A673 (cell line): Measurements from ENCODE around the gene POLR1A. TPM values are rescaled to one million over a fixed set of nuclear protein-coding genes. Genes with fewer than 3 reads are reported as not detected.

ENCODE experiments used
- BruUV-seq: library from RNA; stranded (reverse); fragments of 400-500 nt; replicated peaks from 2 replicates; lab custom pipeline; 2021; lab: Mats Ljungman, UMichigan
- CTCF ChIA-PET: fragments of 300-600 bp; sonication (Branson Sonifier 250); formaldehyde crosslinking; loops from one replicate; lab custom pipeline; 2022; ENCODE audit warnings: antibody characterized with exemption; lab: Charles Lee
- POLR2A ChIA-PET: fragments of 300-600 bp; sonication (Branson Sonifier 250); formaldehyde crosslinking; loops from one replicate; lab custom pipeline; 2022; ENCODE audit warnings: antibody characterized with exemption; ENCODE audit not compliant: low non-redundant PET; lab: Charles Lee
- DNase-seq: peaks from one replicate; pipeline ENCODE4 v3.0.0-alpha.2; 2015; ENCODE audit warnings: low spot score
- H3K27ac ChIP-seq: fragments of 200-600 bp; sonication (generic); 2 replicates; pipeline ENCODE4 v1.5.1; 2016; ENCODE audit warnings: mixed run types, low read depth, mild to moderate bottlenecking, mixed read lengths, antibody characterized with exemption, low read length; ENCODE audit not compliant: poor library complexity, severe bottlenecking
- H3K27me3 ChIP-seq: fragments of 200-600 bp; sonication (generic); replicated peaks from 2 replicates; pipeline ENCODE4 v1.6.1; 2017; ENCODE audit warnings: mixed run types, low read depth, mild to moderate bottlenecking, mixed read lengths, antibody characterized with exemption, low read length; ENCODE audit not compliant: insufficient read depth, poor library complexity
- H3K36me3 ChIP-seq: fragments of 200-600 bp; sonication (generic); 2 replicates; pipeline ENCODE4 v1.6.1; 2016; ENCODE audit warnings: mixed run types, mild to moderate bottlenecking, mixed read lengths, antibody characterized with exemption, low read length; ENCODE audit not compliant: insufficient read depth, poor library complexity, severe bottlenecking
- H3K4me1 ChIP-seq: fragments of 200-600 bp; sonication (generic); 2 replicates; pipeline ENCODE4 v1.6.1; 2017; ENCODE audit warnings: mixed run types, mild to moderate bottlenecking, mixed read lengths, antibody characterized with exemption, low read length; ENCODE audit not compliant: insufficient read depth, poor library complexity, severe bottlenecking
- H3K4me3 ChIP-seq: fragments of 200-600 bp; sonication (generic); 2 replicates; pipeline ENCODE4 v1.5.1; 2016; ENCODE audit warnings: low read depth, mixed run types, mild to moderate bottlenecking, mixed read lengths, low read length; ENCODE audit not compliant: poor library complexity, severe bottlenecking
- H3K9me3 ChIP-seq: fragments of 200-600 bp; sonication (generic); 2 replicates; pipeline ENCODE4 v1.6.1; 2016; ENCODE audit warnings: mixed run types, low read depth, mild to moderate bottlenecking, mixed read lengths, antibody characterized with exemption, low read length; ENCODE audit not compliant: poor library complexity, severe bottlenecking
- EZH2 ChIP-seq: fragments of 200-600 bp; sonication (generic); IDR thresholded peaks from 2 replicates; pipeline ENCODE4 v1.6.1; 2017; ENCODE audit warnings: borderline replicate concordance, low read depth, mild to moderate bottlenecking, mixed read lengths, antibody characterized with exemption, low read length; ENCODE audit not compliant: poor library complexity, severe bottlenecking
- intact Hi-C: fragments of 100-400 bp; cut with micrococcal nuclease; formaldehyde crosslinking; loops from one replicate; pipeline ENCODE4 v1.10.0; 2022; ENCODE audit not compliant: unreplicated experiment
- total RNA-seq: library from RNA; stranded (reverse); gene quantifications from 2 replicates; pipeline ENCODE4 v1.2.3, GENCODE V29; 2021
- TF ChIP-seq, protein P1 (sequence below): fragments of 300-800, 200-600 bp; sonication (generic); conservative IDR thresholded peaks from 2 replicates; pipeline ENCODE4 v1.5.1; 2017; ENCODE audit warnings: low read depth, mild to moderate bottlenecking, antibody characterized with exemption, low read length, moderate library complexity, mixed read lengths

The POLR1A gene
- total RNA-seq, 1 experiment from 2014 or later = 81.2 TPM

DNA sequence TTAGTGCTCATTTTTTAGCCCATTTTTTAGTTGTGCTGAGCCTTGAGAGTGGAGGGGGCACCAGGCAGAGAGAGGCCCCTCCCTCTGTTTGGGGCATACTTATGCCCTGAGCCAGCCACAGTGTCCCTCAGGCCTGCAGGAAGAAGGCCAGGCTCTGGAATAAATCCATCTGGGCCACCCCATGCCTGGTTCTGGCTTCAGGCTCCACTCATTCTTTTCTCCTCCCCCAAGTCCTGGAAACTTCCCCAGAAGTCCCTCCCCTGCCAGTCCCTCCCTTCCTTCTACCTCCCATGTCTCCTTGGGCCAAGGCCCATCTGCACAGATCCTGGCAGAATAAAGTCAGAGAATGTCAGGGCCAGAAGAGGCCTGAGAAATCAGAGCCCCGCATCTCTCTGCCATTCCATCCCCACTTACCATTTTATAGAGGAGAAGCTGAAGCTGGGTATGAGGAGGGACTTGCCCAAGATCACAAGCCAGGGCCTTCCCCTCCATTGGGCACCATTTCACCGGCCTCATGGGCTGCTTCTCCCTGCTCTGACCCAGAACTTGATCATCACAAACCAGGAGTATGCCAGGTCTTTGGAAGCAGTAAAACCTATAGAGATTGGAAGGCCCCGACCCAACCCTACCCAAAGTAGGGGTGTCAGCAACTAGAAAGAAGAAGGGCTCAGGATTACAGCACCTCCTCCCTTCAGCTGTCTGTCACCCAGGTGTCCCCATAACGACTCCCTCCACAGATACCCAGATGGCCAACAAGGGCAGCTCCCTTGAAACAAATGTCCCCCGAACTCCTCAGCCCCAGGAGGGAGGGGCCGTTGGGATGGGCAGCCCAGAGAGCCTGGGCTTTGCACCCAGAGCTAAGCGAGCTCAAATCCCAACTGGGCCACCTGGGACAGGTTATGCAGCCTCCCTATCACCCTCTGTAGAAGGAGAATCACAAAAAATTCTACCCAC lies 108.4 kb downstream of the POLR1A start:
- ChIA-PET CTCF (no interaction called here), POLR2A (no interaction called here)
- peaks cover 23% of the 10 kb centered on the region for H3K4me1 ChIP-seq
- BruUV-seq = no TSS peak
- H3K9me3 ChIP-seq = no peaks in the 10 kb centered on the region
- intact Hi-C loops = no loop called here
- no peaks in the 10 kb centered on the region for H3K36me3 ChIP-seq
- TF ChIP-seq, protein P1, sequence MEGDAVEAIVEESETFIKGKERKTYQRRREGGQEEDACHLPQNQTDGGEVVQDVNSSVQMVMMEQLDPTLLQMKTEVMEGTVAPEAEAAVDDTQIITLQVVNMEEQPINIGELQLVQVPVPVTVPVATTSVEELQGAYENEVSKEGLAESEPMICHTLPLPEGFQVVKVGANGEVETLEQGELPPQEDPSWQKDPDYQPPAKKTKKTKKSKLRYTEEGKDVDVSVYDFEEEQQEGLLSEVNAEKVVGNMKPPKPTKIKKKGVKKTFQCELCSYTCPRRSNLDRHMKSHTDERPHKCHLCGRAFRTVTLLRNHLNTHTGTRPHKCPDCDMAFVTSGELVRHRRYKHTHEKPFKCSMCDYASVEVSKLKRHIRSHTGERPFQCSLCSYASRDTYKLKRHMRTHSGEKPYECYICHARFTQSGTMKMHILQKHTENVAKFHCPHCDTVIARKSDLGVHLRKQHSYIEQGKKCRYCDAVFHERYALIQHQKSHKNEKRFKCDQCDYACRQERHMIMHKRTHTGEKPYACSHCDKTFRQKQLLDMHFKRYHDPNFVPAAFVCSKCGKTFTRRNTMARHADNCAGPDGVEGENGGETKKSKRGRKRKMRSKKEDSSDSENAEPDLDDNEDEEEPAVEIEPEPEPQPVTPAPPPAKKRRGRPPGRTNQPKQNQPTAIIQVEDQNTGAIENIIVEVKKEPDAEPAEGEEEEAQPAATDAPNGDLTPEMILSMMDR = no peak
- no peak for TF ChIP-seq EZH2
- no peak for DNase-seq
- no peaks in the 10 kb centered on the region for H3K27me3 ChIP-seq
- H3K4me3 ChIP-seq = no peak overlapping the region
- H3K27ac ChIP-seq = no peak overlapping the region

DNA sequence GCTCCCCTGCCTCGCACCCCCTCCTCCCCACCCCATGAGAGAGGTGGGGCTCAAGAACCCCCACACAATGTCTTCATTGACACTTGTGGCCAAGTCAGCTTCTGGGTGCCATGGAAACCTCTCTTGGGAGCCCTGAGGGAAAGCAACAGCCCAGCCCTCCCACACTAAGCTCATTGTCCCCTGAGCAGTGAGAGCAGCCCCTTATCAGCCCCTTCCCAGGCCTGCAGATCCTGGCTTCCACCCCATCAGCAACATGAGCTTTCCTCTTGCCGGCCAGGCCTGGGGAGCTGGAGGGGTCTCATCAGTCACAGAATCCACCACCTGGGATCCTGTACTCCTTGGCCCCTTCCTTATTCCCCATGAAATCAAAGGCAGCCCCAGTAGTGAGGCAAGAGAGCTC lies 109.1 kb downstream of the POLR1A start:
- DNase-seq = no peak
- H3K27me3 ChIP-seq = no peaks in the 10 kb centered on the region
- peaks cover 23% of the 10 kb centered on the region for H3K4me1 ChIP-seq
- H3K9me3 ChIP-seq = no peaks in the 10 kb centered on the region
- ChIA-PET POLR2A (no interaction called here), CTCF (no interaction called here)
- TF ChIP-seq EZH2 = no peak
- TF ChIP-seq, protein P1 = no peak
- no TSS peak for BruUV-seq
- no peak overlapping the region for H3K27ac ChIP-seq
- no peaks in the 10 kb centered on the region for H3K36me3 ChIP-seq
- H3K4me3 ChIP-seq = no peak overlapping the region
- intact Hi-C loops = no loop called here

DNA sequence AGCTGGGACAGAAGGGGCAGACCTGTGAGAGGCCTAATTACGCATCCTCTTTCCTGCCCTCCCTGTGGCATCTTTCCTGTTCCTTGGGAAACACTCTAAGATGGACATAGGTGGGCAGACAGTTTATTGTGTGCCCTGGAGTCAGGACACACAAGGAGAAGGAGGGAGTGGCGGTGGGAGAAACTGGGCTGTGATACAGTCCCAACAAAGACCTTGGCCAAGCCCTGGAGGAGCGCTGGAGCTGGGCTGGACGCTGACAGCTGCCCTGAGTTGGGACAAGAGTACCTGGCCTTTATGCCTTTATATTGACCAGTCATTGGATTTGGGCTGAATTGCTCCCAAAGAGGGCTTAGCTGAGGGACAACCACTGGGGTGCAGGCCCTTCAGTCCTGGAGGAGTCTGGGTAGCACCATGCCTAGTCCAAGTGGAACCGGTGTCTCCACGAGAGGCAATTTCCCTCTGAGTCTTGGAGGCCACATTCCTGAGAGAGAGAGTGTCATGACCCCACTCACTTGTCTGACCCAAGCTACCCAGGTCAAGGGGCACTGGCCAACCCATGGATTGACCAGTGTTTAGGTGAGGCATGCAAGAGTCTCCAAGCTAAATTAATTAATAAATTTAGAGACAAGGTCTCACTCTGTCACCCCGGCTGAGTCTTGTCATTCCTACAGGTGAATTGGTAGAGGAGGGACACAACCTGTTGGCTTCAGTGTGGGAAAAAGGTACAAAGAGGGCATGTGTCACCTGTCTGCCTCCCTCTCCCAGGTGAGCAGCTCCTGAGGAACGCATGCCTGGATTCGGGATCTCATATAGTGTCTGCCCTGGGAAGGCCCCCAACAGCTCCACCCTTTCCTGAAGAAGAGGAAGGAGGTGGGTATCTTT lies 109.8 kb downstream of the POLR1A start:
- Histone ChIP-seq H3K36me3 (no peaks in the 10 kb centered on the region), H3K9me3 (no peaks in the 10 kb centered on the region), H3K4me1 (peaks cover 23% of the 10 kb centered on the region), H3K4me3 (no peak overlapping the region), H3K27ac (no peak overlapping the region), H3K27me3 (no peaks in the 10 kb centered on the region)
- intact Hi-C loops = no loop called here
- TF ChIP-seq, protein P1 = no peak
- TF ChIP-seq EZH2 = no peak
- no peak for DNase-seq
- POLR2A ChIA-PET = no interaction called here
- no TSS peak for BruUV-seq
- CTCF ChIA-PET = no interaction called here
